ENCODE data around the gene CAMK1D.
A peak's percentile ranks its signal among the peaks of the same experiment; 100 is the strongest.
"Not testable (repeated sequence)": the region's sequence is repeated elsewhere in the genome, so short reads cannot be mapped to it uniquely, and the experiment has no call there.

Gene CAMK1D

GRCh38 chr10:12430406-12430982, 81.1 kb downstream of the CAMK1D start:
- no peak for DNase-seq (ENCODE audit: low read depth in 2 of 2)

- DNase-seq (ENCODE audit: low read depth in 2 of 2): no peak
Observed at GRCh38 chr10:12431151-12432101, 82.1 kb downstream of the CAMK1D start.

DNA sequence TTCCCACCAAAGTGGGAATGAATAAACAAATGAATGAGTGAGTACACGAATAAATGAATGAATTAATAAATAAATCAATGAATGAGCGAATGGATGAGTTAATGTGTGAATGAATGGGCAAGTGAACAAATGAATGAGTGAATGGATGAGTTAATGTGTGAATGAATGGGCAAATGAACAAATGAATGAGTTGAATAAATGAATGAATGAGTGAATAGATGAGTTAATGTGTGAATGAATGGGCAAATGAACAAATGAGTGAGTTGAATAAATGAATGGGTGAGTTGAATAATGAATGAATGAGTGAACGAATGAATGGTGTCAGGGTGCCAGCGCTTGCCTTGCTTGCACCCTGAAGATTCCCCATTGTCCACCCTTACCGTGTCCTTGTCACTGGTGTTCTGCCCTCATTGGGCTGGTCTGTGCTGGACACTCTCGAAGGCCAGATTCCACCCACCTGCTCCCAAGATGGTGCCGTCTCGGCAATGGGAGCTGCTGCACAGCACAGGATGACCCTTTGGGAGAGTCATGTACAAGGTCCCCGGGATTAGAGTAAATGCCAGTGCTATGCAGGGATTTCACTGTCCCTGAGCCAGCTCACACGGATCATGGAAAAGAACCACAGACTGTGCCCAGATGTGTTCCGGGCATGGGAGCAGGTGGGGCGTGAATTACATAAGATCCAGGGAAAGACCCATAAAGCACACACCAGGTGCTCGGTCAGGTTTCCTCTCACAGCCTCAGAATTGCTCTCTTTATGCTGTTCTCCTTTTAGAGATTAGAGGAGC, 83.2 kb downstream of the CAMK1D start:
- DNase-seq (ENCODE audit: low read depth in 2 of 2): no peak

- DNase-seq (ENCODE audit: low read depth in 2 of 2): no peak
Observed at GRCh38 chr10:12434277-12434676, 84.9 kb downstream of the CAMK1D start.

GRCh38 chr10:12434677-12435076, 85.3 kb downstream of the CAMK1D start:
- DNase-seq (ENCODE audit: low read depth in 2 of 2): not testable (repeated sequence)

DNA sequence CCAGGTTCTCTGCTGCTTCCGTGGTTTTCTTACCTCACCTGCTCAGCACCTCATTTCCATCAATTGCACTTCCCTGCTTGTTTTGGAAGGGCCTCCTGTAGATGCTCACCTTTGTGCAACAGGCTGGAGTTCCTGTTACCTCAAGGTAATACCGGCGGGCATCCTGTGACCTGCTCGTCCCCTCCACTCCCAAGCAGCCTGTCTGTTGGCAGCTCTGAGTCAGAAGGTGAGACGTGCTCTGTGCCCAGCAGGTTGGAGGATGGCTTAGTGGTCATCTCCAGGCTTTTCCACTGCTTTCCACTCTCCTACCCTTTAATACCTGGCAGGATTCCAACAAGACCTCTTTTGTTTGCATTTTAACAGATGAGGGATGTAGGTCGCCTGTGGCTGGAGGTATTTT, 86.0 kb downstream of the CAMK1D start:
- DNase-seq (ENCODE audit: low read depth in 2 of 2): no peak

- no peak for DNase-seq (ENCODE audit: low read depth in 2 of 2)
Observed at GRCh38 chr10:12438919-12439692, 89.8 kb downstream of the CAMK1D start.

DNA sequence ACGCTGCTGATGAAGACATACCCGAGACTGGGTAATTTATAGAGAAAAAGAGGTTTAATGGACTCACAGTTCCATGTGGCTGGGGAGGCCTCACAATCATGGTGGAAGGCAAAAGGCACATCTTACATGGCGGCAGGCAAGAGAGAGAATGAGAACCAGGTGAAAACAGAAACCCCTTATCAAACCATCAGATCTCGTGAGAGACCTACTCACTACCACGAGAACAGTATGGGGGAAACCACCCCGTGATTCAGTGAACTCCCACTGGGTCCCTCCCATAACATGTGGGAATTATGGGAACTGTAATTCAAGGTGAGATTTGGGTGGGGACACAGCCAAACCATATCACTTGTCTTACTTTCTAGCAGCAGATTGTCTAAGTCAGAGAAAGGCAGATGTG, 90.4 kb downstream of the CAMK1D start:
- DNase-seq (ENCODE audit: low read depth in 2 of 2): not testable (repeated sequence)

DNA sequence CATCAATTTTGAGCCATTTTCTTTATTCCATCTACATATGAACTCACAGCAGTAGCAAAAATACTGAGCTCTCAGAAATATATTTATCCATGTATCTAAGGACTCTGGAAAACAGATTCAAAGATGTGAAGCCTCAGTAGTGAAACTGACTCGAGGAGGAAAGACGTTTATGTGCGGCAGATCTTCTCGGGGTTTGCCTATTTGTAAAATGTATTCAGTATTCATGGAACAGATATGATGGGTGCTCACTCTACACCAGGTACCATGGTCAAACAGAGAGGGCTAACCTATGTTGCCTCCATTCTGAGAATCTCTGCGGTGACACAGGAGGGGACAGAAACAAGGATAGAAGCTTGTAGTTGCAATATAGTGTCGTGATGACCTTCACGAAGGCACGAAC, 93.7 kb downstream of the CAMK1D start:
- DNase-seq (ENCODE audit: low read depth in 2 of 2): no peak

DNA sequence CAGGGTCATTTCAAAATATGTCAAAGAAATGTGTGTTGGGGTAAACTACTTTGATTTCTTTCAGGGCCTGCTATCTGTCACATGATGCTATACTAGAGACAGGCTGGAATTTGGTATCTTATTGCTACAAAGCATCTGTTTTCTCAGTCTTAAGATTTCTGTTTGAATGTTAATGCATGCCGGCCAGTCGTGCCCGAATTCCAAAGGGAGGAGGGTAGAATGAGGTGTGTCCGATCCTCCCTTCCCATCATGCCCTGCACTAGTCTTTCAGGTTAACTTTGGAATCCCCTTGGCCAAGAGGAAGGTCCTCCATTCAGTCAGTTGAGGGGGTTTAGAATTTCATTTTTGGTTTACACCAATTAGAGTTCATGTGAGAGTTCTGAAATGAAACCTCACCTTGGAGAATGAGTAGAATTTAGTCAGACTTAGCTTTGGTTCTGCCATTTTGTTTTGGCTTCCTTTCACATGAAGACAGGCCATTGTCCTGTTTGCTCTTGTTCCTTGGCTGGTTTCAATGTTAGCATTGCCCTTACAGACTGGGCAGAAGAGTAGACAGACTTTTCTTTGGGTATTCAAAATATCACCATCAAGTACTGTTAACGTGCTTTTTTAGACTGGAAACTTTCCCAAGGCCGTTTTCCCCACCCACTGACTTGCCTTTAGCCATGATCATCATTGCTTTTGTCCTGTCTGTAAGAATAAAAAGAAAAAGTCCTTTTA, 95.8 kb downstream of the CAMK1D start:
- no peak for DNase-seq (ENCODE audit: low read depth in 2 of 2)

- no peak for DNase-seq (ENCODE audit: low read depth in 2 of 2)
Observed at GRCh38 chr10:12445701-12446334, 96.5 kb downstream of the CAMK1D start.

DNA sequence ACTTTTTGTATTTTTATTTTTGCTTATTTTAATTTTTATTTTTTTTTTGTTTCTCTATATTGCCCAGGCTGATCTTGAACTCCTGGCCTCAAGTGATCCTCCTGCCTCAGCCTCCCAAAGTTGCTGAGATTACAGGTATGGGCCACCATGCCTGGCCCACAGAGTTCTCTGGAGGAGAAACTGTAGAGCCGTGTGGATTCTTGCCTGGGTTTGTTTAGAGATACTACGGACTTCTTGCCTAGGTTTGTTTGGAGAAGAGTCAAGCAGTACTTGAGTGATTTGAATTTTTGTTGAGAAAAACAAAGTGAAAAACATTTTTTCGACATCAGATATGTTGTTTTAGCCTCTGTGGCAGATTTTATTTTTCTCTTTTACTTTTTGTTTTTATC, 99.0 kb downstream of the CAMK1D start:
- DNase-seq (ENCODE audit: low read depth in 2 of 2): no peak

DNA sequence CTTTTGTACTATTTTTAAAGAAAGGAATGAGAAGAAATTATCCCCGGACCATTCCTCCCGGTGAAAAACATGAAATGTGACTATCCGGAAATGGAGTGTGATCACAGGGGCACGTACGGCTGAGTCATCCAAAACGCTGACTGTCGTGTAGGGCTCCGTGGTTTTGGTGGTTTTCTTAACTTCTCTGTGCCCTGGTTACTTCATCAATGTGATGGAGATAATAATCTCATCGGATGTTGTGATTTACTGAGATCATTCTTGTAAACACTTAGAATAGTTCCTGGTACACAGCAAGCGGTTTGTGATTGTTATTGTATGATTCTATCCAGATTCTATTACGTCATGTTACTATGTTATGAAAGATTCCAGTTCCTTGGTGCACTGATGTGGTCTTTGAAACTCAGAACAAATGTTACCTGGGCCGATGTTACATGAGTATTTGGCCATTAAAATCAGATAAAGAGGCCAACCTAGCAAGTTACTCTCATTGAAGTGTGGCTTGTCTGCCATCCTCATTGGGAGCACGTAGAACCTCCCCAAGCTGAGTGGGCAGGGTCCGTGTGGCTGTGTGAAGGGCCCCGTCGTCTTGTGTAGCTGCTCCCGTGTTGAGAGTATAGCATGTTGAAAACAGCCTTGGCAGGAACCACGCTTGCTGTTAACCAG, 99.5 kb downstream of the CAMK1D start:
- DNase-seq (ENCODE audit: low read depth in 2 of 2): peak; percentile 45 to 49

DNA sequence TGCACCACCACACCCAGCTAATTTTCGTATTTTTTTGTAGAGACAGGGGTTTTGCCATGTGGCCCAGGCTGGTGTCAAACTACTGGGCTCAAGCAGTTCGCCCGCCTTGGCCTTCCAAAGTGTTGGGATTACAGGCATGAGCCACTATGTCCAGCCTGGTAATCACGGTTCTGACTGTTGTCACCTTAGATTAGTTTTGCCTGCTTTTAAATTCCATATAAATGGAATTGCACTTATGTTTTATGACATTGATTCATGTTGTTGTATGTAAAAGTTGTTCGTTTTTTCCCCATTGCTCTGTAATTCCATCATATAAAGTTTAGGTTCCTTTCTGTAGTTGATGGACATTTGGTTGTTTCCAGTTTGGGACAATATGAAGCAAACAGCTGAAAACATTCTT, 106.0 kb downstream of the CAMK1D start:
- DNase-seq (ENCODE audit: low read depth in 2 of 2): no peak

DNA sequence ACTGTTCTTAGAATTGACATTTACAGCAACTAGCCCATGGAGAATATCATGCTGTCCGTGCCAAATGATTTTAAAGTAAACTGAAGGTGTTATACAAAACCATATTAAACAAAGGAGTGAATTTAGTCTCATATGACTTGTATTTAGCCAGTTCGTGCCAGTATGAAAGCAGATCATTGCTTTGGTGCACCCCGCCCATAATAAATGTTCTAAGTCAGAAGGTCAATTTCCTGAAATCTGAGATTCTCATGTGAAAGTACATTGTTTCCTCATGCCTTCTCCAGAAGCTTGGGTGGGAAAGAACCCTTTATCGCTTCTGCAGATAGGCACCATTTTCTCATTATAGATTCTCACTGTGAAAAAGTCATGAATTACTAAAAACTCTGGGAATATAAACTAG, 106.4 kb downstream of the CAMK1D start:
- no peak for DNase-seq (ENCODE audit: low read depth in 2 of 2)

DNA sequence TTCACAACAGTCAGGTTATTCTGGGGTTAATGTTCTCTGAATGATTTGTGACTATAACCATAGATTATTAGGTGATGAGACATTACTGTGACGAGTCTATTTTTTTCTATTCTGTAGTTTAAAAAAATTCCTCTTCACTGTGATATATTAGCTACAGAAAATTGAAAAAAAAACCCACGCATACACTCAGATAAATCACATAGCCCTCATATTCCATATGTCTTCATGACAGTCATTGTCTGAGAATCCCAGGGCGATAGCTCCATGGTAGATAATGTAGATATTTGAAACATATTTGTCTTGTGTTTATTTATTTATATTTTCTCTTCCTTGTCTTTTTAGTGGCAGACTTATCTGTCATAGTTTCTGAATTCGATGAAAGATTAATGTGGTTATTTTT, 110.0 kb downstream of the CAMK1D start:
- DNase-seq (ENCODE audit: low read depth in 2 of 2): no peak

- no peak for DNase-seq (ENCODE audit: low read depth in 2 of 2)
Observed at GRCh38 chr10:12459762-12460161, 110.4 kb downstream of the CAMK1D start.

DNA sequence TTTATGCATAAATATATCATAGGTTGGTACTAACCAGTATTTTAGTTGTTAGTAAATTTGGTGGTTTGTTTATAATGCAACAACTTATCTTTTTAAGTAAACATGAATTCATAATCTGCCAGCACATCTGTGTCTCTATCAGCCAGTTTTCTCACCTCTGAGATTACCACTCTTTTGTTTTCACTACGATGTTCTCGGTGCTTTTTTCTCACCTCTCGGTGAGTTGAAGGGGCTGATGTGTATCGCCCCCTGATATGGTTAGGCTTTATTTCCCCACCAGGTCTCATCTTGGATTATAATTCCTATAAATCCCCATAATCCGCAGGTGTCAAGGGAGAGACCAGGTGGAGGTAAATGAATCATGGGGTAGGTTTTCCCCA, 114.1 kb downstream of the CAMK1D start:
- DNase-seq (ENCODE audit: low read depth in 2 of 2): no peak

DNA sequence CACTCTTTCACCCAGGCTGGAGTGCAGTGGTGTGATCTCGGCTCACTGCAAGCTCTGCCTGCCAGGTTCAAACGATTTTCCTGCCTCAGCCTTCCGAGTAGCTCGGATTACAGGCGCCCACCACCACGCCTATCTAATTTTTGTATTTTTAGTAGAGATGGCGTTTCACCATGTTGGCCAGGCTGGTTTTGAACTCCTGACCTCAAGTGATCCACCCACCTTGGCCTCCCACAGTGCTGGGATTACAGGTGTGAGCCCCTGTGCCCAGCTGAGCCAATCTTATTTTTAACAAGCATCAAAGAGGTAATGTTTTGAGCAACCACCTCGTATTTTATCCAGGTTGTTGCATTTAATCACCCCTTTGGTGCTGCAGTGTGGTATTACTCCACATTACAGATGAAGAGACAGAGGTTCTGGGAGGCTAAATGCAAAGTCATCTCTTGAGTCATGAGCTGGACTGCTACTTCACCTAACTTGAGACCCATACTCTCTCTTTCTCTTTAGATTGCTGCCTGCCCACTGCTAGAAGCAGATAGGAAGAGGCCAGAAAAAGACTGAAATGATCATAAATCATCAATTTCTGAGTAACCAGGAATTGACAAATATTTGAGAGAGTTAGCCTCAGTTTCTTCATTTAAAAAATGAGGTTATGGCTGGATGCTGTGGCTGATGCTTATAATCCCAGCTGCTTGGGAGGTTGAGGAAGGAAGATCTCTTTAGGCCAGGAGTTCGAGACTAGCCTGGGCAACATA, 116.2 kb downstream of the CAMK1D start:
- DNase-seq (ENCODE audit: low read depth in 2 of 2): no peak
